HG03565 (cell line): Measurements from ENCODE around the gene SEMA5B.

Source experiments
- ATAC-seq: cut with Tn5 transposase; IDR thresholded peaks from one replicate; pipeline ENCODE4 v1.9.1; 2021; ENCODE audit warnings: mild to moderate bottlenecking, moderate library complexity; ENCODE audit not compliant: unreplicated experiment

The SEMA5B gene

GRCh38 chr3:123028233-123028828 is 768 bp upstream of the SEMA5B start:
- ATAC-seq, result no peak

- ATAC-seq, result no peak
Measured at GRCh38 chr3:123026565-123027291, 835 bp downstream of the SEMA5B start.

GRCh38 chr3:123025642-123026521 is 1.7 kb downstream of the SEMA5B start:
- no peak for ATAC-seq

- no peak for ATAC-seq
Measured at GRCh38 chr3:123024056-123024455, 3.5 kb downstream of the SEMA5B start.

- ATAC-seq, result no peak
Measured at GRCh38 chr3:123021996-123022510, 5.5 kb downstream of the SEMA5B start.

GRCh38 chr3:123021388-123021787 is 6.2 kb downstream of the SEMA5B start:
- no peak for ATAC-seq

- no peak for ATAC-seq
Measured at GRCh38 chr3:123020709-123021108, 6.9 kb downstream of the SEMA5B start.

GRCh38 chr3:123019591-123019990 is 8.0 kb downstream of the SEMA5B start:
- ATAC-seq, result no peak

GRCh38 chr3:123019161-123019560 is 8.4 kb downstream of the SEMA5B start:
- no peak for ATAC-seq

GRCh38 chr3:123018683-123019082 is 8.9 kb downstream of the SEMA5B start:
- ATAC-seq, result no peak

- no peak for ATAC-seq
Measured at GRCh38 chr3:123015596-123015995, 12.0 kb downstream of the SEMA5B start.

- no peak for ATAC-seq
Measured at GRCh38 chr3:123013876-123014275, 13.7 kb downstream of the SEMA5B start.

GRCh38 chr3:123012652-123013051 is 14.9 kb downstream of the SEMA5B start:
- ATAC-seq, result no peak

GRCh38 chr3:123011447-123011846 is 16.1 kb downstream of the SEMA5B start:
- no peak for ATAC-seq

- ATAC-seq, result no peak
Measured at GRCh38 chr3:123008840-123009239, 18.7 kb downstream of the SEMA5B start.

GRCh38 chr3:123006609-123007008 is 21.0 kb downstream of the SEMA5B start:
- no peak for ATAC-seq

GRCh38 chr3:123005291-123005690 is 22.3 kb downstream of the SEMA5B start:
- no peak for ATAC-seq

- no peak for ATAC-seq
Measured at GRCh38 chr3:123004201-123004918, 23.2 kb downstream of the SEMA5B start.

GRCh38 chr3:123002749-123003497 is 24.6 kb downstream of the SEMA5B start:
- ATAC-seq, result no peak

GRCh38 chr3:123002100-123002748 is 25.3 kb downstream of the SEMA5B start:
- ATAC-seq, result no peak
